ENCODE results near the gene MEN1. TPM values are rescaled to one million over a fixed set of nuclear protein-coding genes. Genes with fewer than 3 reads are reported as not detected.
A peak's percentile ranks its signal among the peaks of the same experiment; 100 is the strongest.

Gene MEN1
- total and polyA plus RNA-seq, 9 of the 15 experiments (the other 6 are each of a cell fraction or from before 2014, with no cell fraction given), result 3.4 to 57.2 (median 19.3) TPM

GRCh38 chr11:64754124-64754918 is 56.0 kb downstream of the MEN1 start (continued):
- TF ChIP-seq HES1 (IDR thresholded peaks at IDR 0.05; ENCODE audit: low read depth) (peak; percentile 73), LCOR (CRISPR knock-in tag; IDR thresholded peaks at IDR 0.05) (peak; percentile 62; the same call in 1 of the 2 replicates), UBTF (IDR thresholded peaks at IDR 0.05; ENCODE audit: borderline replicate concordance in 1 of 2, low read depth in 2 of 2, low read length in 2 of 2) (0 out of 4 replicates have a peak, but pooled peaks have one; percentile 65 to 74), VEZF1 (CRISPR knock-in tag; IDR thresholded peaks at IDR 0.05) (peak; percentile 79), ATF1 (CRISPR knock-in tag; IDR thresholded peaks at IDR 0.05) (no peak), ATF1 (tag; IDR thresholded peaks at IDR 0.05) (0 out of 2 replicates have a peak, but pooled peaks have one; percentile 14), EWSR1 (IDR thresholded peaks at IDR 0.05; ENCODE audit: borderline replicate concordance, low read depth, partially characterized antibody) (no peak), HNRNPH1 (optimal IDR thresholded peaks at IDR 0.05; ENCODE audit: low read depth, low read length) (no peak), MTA3 (IDR thresholded peaks at IDR 0.05; ENCODE audit: borderline replicate concordance) (peak; percentile 43; the same call in 1 of the 2 replicates), KDM5B (IDR thresholded peaks at IDR 0.05; ENCODE audit: insufficient replicate concordance, low read depth, low read length) (peak; percentile 57), MBD1 (CRISPR knock-in tag; IDR thresholded peaks at IDR 0.05) (no peak), ZFP1 (CRISPR knock-in tag; IDR thresholded peaks at IDR 0.05) (no peak), TFAP4 (CRISPR knock-in tag; IDR thresholded peaks at IDR 0.05; ENCODE audit: borderline replicate concordance) (peak; percentile 50; the same call in 1 of the 2 replicates)
